ENCODE measurements around the gene DPF3.
A peak's percentile ranks its signal among the peaks of the same experiment; 100 is the strongest.

The DPF3 gene

GRCh38 chr14:72646861-72647528 is 246.9 kb downstream of the DPF3 start:
- DNase-seq (ENCODE audit: low read depth), result peak; percentile 91
- H3K36me3 ChIP-seq (ENCODE audit: control insufficient read depth, insufficient read depth, low read length, severe bottlenecking), result no peaks in the 10 kb centered on the region
- H3K9me3 ChIP-seq (ENCODE audit: control insufficient read depth, low read length), result no peaks in the 10 kb centered on the region
- H3K9ac ChIP-seq (ENCODE audit: low read length), result no peak overlapping the region
- H3K4me3 ChIP-seq (ENCODE audit: low read length), result no peak overlapping the region
- peaks cover 34% of the 10 kb centered on the region for H3K4me1 ChIP-seq (ENCODE audit: control insufficient read depth, insufficient read depth, low read length)
- H3K27me3 ChIP-seq (replicated peaks; ENCODE audit: control insufficient read depth, insufficient read depth, low read length), result no peaks in the 10 kb centered on the region

DNA sequence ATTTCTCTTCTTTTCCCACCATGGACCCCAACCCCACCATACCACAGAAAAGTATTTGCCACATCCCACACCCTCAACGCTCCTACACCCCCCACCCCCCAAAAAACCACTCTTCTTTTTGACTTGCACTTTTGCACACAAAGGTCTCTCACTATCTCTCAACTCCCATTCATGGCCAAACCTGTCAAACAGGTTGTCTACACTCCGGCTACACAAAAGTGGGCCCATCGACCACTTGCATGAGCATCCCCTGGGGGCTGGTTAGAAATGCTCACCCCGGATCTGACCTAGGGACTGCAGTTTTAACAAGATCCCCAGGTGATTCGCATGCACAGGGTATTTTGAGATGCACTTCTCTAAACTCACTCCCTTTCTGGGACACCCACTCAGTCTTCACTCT is 248.2 kb downstream of the DPF3 start:
- Histone ChIP-seq H3K9ac (ENCODE audit: low read length) (no peak overlapping the region), H3K4me1 (ENCODE audit: control insufficient read depth, insufficient read depth, low read length) (peaks cover 26% of the 10 kb centered on the region)

DNA sequence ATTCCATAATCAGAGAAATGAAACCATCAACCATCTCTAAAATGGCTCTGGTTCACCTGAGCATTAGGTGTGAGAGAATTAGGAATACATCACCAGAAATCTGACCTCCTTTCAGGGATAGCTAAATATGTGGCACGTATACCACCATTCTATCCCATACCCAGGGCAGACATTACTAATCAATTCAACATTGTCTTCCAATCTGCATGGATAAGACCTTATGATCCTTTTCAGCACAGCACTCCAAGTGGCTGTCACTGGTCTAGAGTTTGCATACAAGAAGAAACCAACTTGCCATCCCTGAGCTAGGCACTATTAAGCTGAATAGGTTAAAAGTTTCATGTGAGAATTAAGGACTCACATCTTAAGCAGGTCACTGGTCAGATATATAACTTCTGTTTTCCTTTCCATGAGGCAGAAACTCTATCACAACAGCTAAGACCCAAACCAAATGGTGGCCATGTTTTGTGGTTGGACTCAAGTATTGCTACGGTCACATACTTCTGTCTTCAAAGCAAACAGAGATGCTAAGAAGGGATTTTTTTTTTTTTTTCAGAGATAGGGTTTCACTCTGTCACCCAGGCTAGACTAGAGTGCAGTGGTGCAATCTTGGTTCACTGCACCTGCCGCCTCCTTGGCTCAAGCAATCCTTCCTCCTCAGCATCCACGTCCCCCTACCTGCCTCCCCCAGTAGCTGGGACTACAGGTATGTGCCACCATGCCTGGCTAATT is 249.0 kb downstream of the DPF3 start:
- H3K9ac ChIP-seq (ENCODE audit: low read length), result no peak overlapping the region
- H3K4me3 ChIP-seq (ENCODE audit: low read length), result no peak overlapping the region
- no peaks in the 10 kb centered on the region for H3K9me3 ChIP-seq (ENCODE audit: control insufficient read depth, low read length)
- no peak for DNase-seq (ENCODE audit: low read depth)
- no peaks in the 10 kb centered on the region for H3K36me3 ChIP-seq (ENCODE audit: control insufficient read depth, insufficient read depth, low read length, severe bottlenecking)
- peaks cover 24% of the 10 kb centered on the region for H3K4me1 ChIP-seq (ENCODE audit: control insufficient read depth, insufficient read depth, low read length)
- H3K27me3 ChIP-seq (replicated peaks; ENCODE audit: control insufficient read depth, insufficient read depth, low read length), result no peaks in the 10 kb centered on the region

More for the DNA sequence above, 248.2 kb downstream of the DPF3 start:
- Histone ChIP-seq H3K27me3 (replicated peaks; ENCODE audit: control insufficient read depth, insufficient read depth, low read length) (no peaks in the 10 kb centered on the region), H3K4me3 (ENCODE audit: low read length) (no peak overlapping the region), H3K9me3 (ENCODE audit: control insufficient read depth, low read length) (no peaks in the 10 kb centered on the region), H3K36me3 (ENCODE audit: control insufficient read depth, insufficient read depth, low read length, severe bottlenecking) (no peaks in the 10 kb centered on the region)
- no peak for DNase-seq (ENCODE audit: low read depth)

DNA sequence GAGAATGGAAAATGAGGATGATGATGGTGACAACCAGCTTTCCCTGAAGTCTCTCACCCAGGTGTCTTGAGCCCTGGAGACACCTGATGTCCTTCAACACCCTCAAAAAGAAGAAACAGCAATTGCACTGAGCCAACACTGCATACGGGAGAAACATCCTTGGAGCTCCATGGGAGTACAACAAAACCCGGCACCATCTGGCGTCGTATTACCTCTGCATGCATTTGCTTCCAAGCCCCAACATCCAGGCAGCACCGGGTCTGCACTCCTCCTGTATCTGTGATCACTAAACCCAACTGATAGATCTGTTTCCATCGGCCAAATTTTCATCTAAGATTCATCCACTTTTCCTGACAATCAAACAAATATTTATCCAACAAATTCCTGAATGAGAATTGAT is 249.9 kb downstream of the DPF3 start:
- Histone ChIP-seq H3K4me1 (ENCODE audit: control insufficient read depth, insufficient read depth, low read length) (peaks cover 24% of the 10 kb centered on the region), H3K9ac (ENCODE audit: low read length) (no peak overlapping the region), H3K36me3 (ENCODE audit: control insufficient read depth, insufficient read depth, low read length, severe bottlenecking) (no peaks in the 10 kb centered on the region), H3K27me3 (replicated peaks; ENCODE audit: control insufficient read depth, insufficient read depth, low read length) (no peaks in the 10 kb centered on the region), H3K9me3 (ENCODE audit: control insufficient read depth, low read length) (no peaks in the 10 kb centered on the region), H3K4me3 (ENCODE audit: low read length) (no peak overlapping the region)
- no peak for DNase-seq (ENCODE audit: low read depth)

- no peak overlapping the region for H3K4me3 ChIP-seq (ENCODE audit: low read length)
Measured at GRCh38 chr14:72643317-72643801, 250.5 kb downstream of the DPF3 start.

GRCh38 chr14:72640911-72641485 is 252.9 kb downstream of the DPF3 start:
- Histone ChIP-seq H3K9me3 (ENCODE audit: control insufficient read depth, low read length) (no peaks in the 10 kb centered on the region), H3K36me3 (ENCODE audit: control insufficient read depth, insufficient read depth, low read length, severe bottlenecking) (no peaks in the 10 kb centered on the region), H3K4me3 (ENCODE audit: low read length) (no peak overlapping the region), H3K4me1 (ENCODE audit: control insufficient read depth, insufficient read depth, low read length) (peaks cover 26% of the 10 kb centered on the region), H3K9ac (ENCODE audit: low read length) (no peak overlapping the region), H3K27me3 (replicated peaks; ENCODE audit: control insufficient read depth, insufficient read depth, low read length) (no peaks in the 10 kb centered on the region)
- DNase-seq (ENCODE audit: low read depth), result no peak

More at GRCh38 chr14:72643317-72643801, 250.5 kb downstream of the DPF3 start:
- Histone ChIP-seq H3K4me1 (ENCODE audit: control insufficient read depth, insufficient read depth, low read length) (peaks cover 27% of the 10 kb centered on the region), H3K36me3 (ENCODE audit: control insufficient read depth, insufficient read depth, low read length, severe bottlenecking) (no peaks in the 10 kb centered on the region), H3K9ac (ENCODE audit: low read length) (no peak overlapping the region), H3K9me3 (ENCODE audit: control insufficient read depth, low read length) (no peaks in the 10 kb centered on the region), H3K27me3 (replicated peaks; ENCODE audit: control insufficient read depth, insufficient read depth, low read length) (no peaks in the 10 kb centered on the region)
- peak; percentile 95 for DNase-seq (ENCODE audit: low read depth)

DNA sequence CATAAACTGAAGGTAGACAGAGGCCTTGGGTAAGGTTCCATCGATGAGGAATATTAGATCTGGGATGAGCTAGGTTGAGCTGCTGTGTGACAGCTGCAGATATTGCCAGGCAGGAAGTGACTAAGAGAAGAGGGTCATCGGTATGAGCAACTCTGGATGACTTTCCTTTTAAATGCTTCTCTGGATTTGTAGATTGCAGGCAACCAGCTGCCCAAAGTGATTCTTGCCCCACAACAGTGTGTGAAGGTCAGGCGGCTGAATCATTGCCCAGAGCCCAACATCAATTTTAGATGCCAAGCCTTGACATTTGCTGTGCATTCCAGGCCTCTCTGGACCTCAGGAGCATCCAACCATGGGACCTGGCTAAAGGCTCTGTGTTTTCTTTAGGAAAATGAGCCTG is 255.9 kb downstream of the DPF3 start:
- Histone ChIP-seq H3K4me1 (ENCODE audit: control insufficient read depth, insufficient read depth, low read length) (peaks cover 16% of the 10 kb centered on the region), H3K4me3 (ENCODE audit: low read length) (no peak overlapping the region), H3K9ac (ENCODE audit: low read length) (no peak overlapping the region), H3K27me3 (replicated peaks; ENCODE audit: control insufficient read depth, insufficient read depth, low read length) (no peaks in the 10 kb centered on the region), H3K36me3 (ENCODE audit: control insufficient read depth, insufficient read depth, low read length, severe bottlenecking) (no peaks in the 10 kb centered on the region), H3K9me3 (ENCODE audit: control insufficient read depth, low read length) (no peaks in the 10 kb centered on the region)
- peak; percentile 75 for DNase-seq (ENCODE audit: low read depth)

GRCh38 chr14:72636871-72637270 is 257.0 kb downstream of the DPF3 start:
- no peak for DNase-seq (ENCODE audit: low read depth)
- Histone ChIP-seq H3K36me3 (ENCODE audit: control insufficient read depth, insufficient read depth, low read length, severe bottlenecking) (no peaks in the 10 kb centered on the region), H3K27me3 (replicated peaks; ENCODE audit: control insufficient read depth, insufficient read depth, low read length) (no peaks in the 10 kb centered on the region), H3K4me3 (ENCODE audit: low read length) (no peak overlapping the region), H3K4me1 (ENCODE audit: control insufficient read depth, insufficient read depth, low read length) (peaks cover 10% of the 10 kb centered on the region), H3K9ac (ENCODE audit: low read length) (no peak overlapping the region), H3K9me3 (ENCODE audit: control insufficient read depth, low read length) (no peaks in the 10 kb centered on the region)

DNA sequence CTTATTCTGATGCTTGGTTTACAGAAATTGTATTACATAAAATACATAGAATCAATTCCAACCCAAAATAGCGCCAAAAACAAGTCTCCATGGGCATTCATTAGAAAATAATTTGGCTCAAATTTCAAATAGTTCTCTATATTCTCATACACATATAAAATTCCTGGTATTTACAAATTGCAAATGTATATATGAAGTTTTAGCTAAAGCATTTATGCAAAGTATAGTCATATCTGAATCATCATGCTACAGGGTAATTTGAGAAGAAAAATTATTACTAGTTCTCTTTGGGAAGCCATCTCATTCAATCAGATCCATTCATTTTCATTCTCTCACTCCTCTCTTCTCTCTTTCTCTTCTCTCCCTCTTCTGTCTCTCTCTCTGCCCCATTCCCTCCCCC is 257.8 kb downstream of the DPF3 start:
- DNase-seq (ENCODE audit: low read depth), result peak; percentile 39
- Histone ChIP-seq H3K9ac (ENCODE audit: low read length) (no peak overlapping the region), H3K4me3 (ENCODE audit: low read length) (no peak overlapping the region), H3K36me3 (ENCODE audit: control insufficient read depth, insufficient read depth, low read length, severe bottlenecking) (no peaks in the 10 kb centered on the region), H3K27me3 (replicated peaks; ENCODE audit: control insufficient read depth, insufficient read depth, low read length) (no peaks in the 10 kb centered on the region), H3K9me3 (ENCODE audit: control insufficient read depth, low read length) (no peaks in the 10 kb centered on the region), H3K4me1 (ENCODE audit: control insufficient read depth, insufficient read depth, low read length) (peaks cover 10% of the 10 kb centered on the region)

DNA sequence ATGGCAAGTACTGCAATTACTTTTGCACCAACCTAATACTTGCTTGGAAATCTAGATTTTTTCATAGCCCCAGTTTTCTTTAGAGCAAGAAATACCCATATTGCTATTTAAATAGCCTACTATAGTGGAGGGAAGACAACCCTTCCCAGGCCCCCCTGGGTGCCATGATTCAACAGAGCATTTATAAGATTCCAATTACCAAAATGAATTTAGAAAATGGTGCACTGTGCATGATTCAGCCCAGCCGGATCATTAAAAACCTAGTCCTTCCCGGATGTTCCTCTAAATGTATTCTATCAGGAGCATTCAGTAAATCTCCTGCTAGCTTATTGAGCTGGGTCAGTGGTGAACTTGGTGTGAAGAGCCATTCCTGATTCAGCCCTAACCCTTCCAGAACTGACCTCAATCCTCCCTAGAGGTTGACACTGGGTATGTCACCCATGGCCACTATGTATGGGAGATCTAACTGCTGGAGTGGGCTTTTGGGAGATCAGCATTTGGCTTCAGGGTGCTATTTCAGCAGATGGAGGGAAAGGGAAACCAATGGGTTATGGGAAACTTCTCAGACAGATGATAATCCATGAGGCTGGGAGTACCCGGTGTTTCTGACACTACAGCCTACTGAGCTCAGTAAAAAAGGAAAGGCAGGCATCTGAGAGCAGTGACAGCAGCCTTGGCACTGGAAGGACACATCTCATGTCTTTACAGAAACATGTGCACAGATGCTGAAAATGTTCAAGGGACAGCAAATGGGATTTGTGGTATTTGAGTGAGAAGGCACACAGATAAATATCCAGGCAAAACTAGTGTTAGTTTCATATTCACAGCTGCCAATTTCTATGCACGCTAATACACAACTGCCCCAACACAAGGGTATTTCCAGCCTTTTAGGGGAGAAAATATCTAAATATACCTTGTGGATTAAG is 258.9 kb downstream of the DPF3 start:
- no peak for DNase-seq (ENCODE audit: low read depth)
- Histone ChIP-seq H3K27me3 (replicated peaks; ENCODE audit: control insufficient read depth, insufficient read depth, low read length) (no peaks in the 10 kb centered on the region), H3K9ac (ENCODE audit: low read length) (no peak overlapping the region), H3K4me3 (ENCODE audit: low read length) (no peak overlapping the region), H3K9me3 (ENCODE audit: control insufficient read depth, low read length) (no peaks in the 10 kb centered on the region), H3K36me3 (ENCODE audit: control insufficient read depth, insufficient read depth, low read length, severe bottlenecking) (no peaks in the 10 kb centered on the region), H3K4me1 (ENCODE audit: control insufficient read depth, insufficient read depth, low read length) (peaks cover 10% of the 10 kb centered on the region)

- Histone ChIP-seq H3K36me3 (ENCODE audit: control insufficient read depth, insufficient read depth, low read length, severe bottlenecking) (no peaks in the 10 kb centered on the region), H3K4me1 (ENCODE audit: control insufficient read depth, insufficient read depth, low read length) (peaks cover 10% of the 10 kb centered on the region), H3K4me3 (ENCODE audit: low read length) (no peak overlapping the region), H3K9me3 (ENCODE audit: control insufficient read depth, low read length) (no peaks in the 10 kb centered on the region), H3K9ac (ENCODE audit: low read length) (no peak overlapping the region), H3K27me3 (replicated peaks; ENCODE audit: control insufficient read depth, insufficient read depth, low read length) (no peaks in the 10 kb centered on the region)
- DNase-seq (ENCODE audit: low read depth), result no peak
Measured at GRCh38 chr14:72633551-72633950, 260.4 kb downstream of the DPF3 start.
